ENCODE measurements around the gene ATXN10.

ATXN10 gene

GRCh38 chr22:45832180-45832579, 160.5 kb downstream of the ATXN10 start:
- Histone ChIP-seq H3K9me3 (ENCODE audit: control insufficient read depth, insufficient read depth, low read length) (peaks cover 15% of the 10 kb centered on the region; the same call in 1 of the 2 replicates), H3K4me3 (ENCODE audit: low read length) (no peak overlapping the region), H3K36me3 (ENCODE audit: control insufficient read depth, low read length) (peaks cover 37% of the 10 kb centered on the region), H3K4me2 (ENCODE audit: low read length) (no peak overlapping the region), H3K27me3 (ENCODE audit: control insufficient read depth, low read length) (no peaks in the 10 kb centered on the region), H4K20me1 (ENCODE audit: control insufficient read depth, insufficient read depth, low read depth, low read length) (no peaks in the 10 kb centered on the region), H3K4me1 (ENCODE audit: control insufficient read depth, low read length) (peaks cover 28% of the 10 kb centered on the region), H3K27ac (ENCODE audit: low read depth, low read length) (no peak overlapping the region), H3K9me2 (replicated peaks; ENCODE audit: control insufficient read depth, low read length) (no peaks in the 10 kb centered on the region), H3K79me2 (ENCODE audit: control insufficient read depth, low read length) (no peaks in the 10 kb centered on the region), H3F3A (ENCODE audit: control insufficient read depth, insufficient read depth) (peaks cover 9% of the 10 kb centered on the region)
- TF ChIP-seq CTCF (IDR thresholded peaks at IDR 0.05; ENCODE audit: low read depth, low read length, poor library complexity, severe bottlenecking) (no peak), EZH2phosphoT487 (IDR thresholded peaks at IDR 0.05; ENCODE audit: borderline replicate concordance, low read length) (no peak)

GRCh38 chr22:45832959-45833580, 161.4 kb downstream of the ATXN10 start:
- H3K9me3 ChIP-seq (ENCODE audit: control insufficient read depth, insufficient read depth, low read length), result peaks cover 11% of the 10 kb centered on the region; the same call in 1 of the 2 replicates

GRCh38 chr22:45833613-45834012, 162.0 kb downstream of the ATXN10 start:
- Histone ChIP-seq H3K9me3 (ENCODE audit: control insufficient read depth, insufficient read depth, low read length) (peaks cover 11% of the 10 kb centered on the region; the same call in 1 of the 2 replicates), H3F3A (ENCODE audit: control insufficient read depth, insufficient read depth) (peaks cover 9% of the 10 kb centered on the region), H3K27me3 (ENCODE audit: control insufficient read depth, low read length) (no peaks in the 10 kb centered on the region), H4K20me1 (ENCODE audit: control insufficient read depth, insufficient read depth, low read depth, low read length) (no peaks in the 10 kb centered on the region), H3K36me3 (ENCODE audit: control insufficient read depth, low read length) (peaks cover 28% of the 10 kb centered on the region), H3K4me1 (ENCODE audit: control insufficient read depth, low read length) (peaks cover 28% of the 10 kb centered on the region), H3K79me2 (ENCODE audit: control insufficient read depth, low read length) (no peaks in the 10 kb centered on the region), H3K27ac (ENCODE audit: low read depth, low read length) (no peak overlapping the region), H3K9me2 (replicated peaks; ENCODE audit: control insufficient read depth, low read length) (no peaks in the 10 kb centered on the region), H3K4me3 (ENCODE audit: low read length) (no peak overlapping the region), H3K4me2 (ENCODE audit: low read length) (no peak overlapping the region)
- TF ChIP-seq EZH2phosphoT487 (IDR thresholded peaks at IDR 0.05; ENCODE audit: borderline replicate concordance, low read length), result no peak
- TF ChIP-seq CTCF (IDR thresholded peaks at IDR 0.05; ENCODE audit: low read depth, low read length, poor library complexity, severe bottlenecking), result no peak

More at GRCh38 chr22:45832959-45833580, 161.4 kb downstream of the ATXN10 start:
- Histone ChIP-seq H3F3A (ENCODE audit: control insufficient read depth, insufficient read depth) (peaks cover 9% of the 10 kb centered on the region), H3K27me3 (ENCODE audit: control insufficient read depth, low read length) (no peaks in the 10 kb centered on the region), H3K36me3 (ENCODE audit: control insufficient read depth, low read length) (peaks cover 30% of the 10 kb centered on the region), H3K9me2 (replicated peaks; ENCODE audit: control insufficient read depth, low read length) (no peaks in the 10 kb centered on the region), H4K20me1 (ENCODE audit: control insufficient read depth, insufficient read depth, low read depth, low read length) (no peaks in the 10 kb centered on the region), H3K4me1 (ENCODE audit: control insufficient read depth, low read length) (peaks cover 28% of the 10 kb centered on the region), H3K79me2 (ENCODE audit: control insufficient read depth, low read length) (no peaks in the 10 kb centered on the region), H3K4me2 (ENCODE audit: low read length) (no peak overlapping the region), H3K4me3 (ENCODE audit: low read length) (no peak overlapping the region), H3K27ac (ENCODE audit: low read depth, low read length) (no peak overlapping the region)
- TF ChIP-seq EZH2phosphoT487 (IDR thresholded peaks at IDR 0.05; ENCODE audit: borderline replicate concordance, low read length) (no peak), CTCF (IDR thresholded peaks at IDR 0.05; ENCODE audit: low read depth, low read length, poor library complexity, severe bottlenecking) (no peak)

Data from DOHH2 (cell line).